HepG2 (cell line): ENCODE data around the gene APBA1. TPM values are rescaled to one million over a fixed set of nuclear protein-coding genes. Genes with fewer than 3 reads are reported as not detected.
A peak's percentile ranks its signal among the peaks of the same experiment; 100 is the strongest.

Experiments
- ATAC-seq: fragments of 200-7000 bp; cut with Tn5 transposase; 3 replicates; pipeline ENCODE4 v1.9.1; 2020; ENCODE audit warnings: mild to moderate bottlenecking, moderate library complexity
- BruUV-seq: library from RNA; stranded (reverse); fragments of 400-500 nt; replicated peaks from 2 replicates; lab custom pipeline; 2021; lab: Mats Ljungman, UMichigan
- CTCF ChIA-PET: fragments of 300-600 bp; formaldehyde crosslinking; extraction: SDS; loops from one replicate; lab custom pipeline; 2021; ENCODE audit warnings: low total read pairs, inconsistent platforms, low intra/inter-chr PET ratio; lab: Yijun Ruan, JAX
- POLR2A ChIA-PET: fragments of 350-600 bp; sonication (Branson Sonifier 250); formaldehyde crosslinking; loops from one replicate; lab custom pipeline; 2020; ENCODE audit warnings: antibody characterized with exemption, inconsistent platforms; lab: Yijun Ruan, JAX
- DNase-seq: peaks from one replicate; pipeline ENCODE4 v3.0.0-alpha.2; 2015; ENCODE audit warnings: low spot score
- FAIRE-seq: peaks from 3 replicates; lab custom pipeline; 2011; peaks lifted over from hg19 to GRCh38; lab: Jason Lieb, UNC
- H2AFZ ChIP-seq: one replicate; pipeline ENCODE4 v1.6.1; 2011; ENCODE audit warnings: low read length, inconsistent platforms
- H3K27ac ChIP-seq: fragments of 300-600 bp; 3 replicates; pipeline ENCODE4 v1.8.0; 2011; ENCODE audit warnings: mixed run types, mild to moderate bottlenecking, mixed read lengths, low read length, inconsistent platforms; ENCODE audit not compliant: insufficient read depth; ENCODE audit errors: extremely low read length
- H3K27me3 ChIP-seq, 2 experiments: fragments of 200-600 bp in 1 of 2; 2 replicates in 1 of 2; 3 replicates in 1 of 2; pipeline versions ENCODE4 v1.6.0 to v1.8.0; 2011; ENCODE audit warnings: low read length in 2 of 2, mild to moderate bottlenecking in 2 of 2, moderate library complexity in 2 of 2, inconsistent platforms in 1 of 2; ENCODE audit not compliant: insufficient read depth in 2 of 2, control insufficient read depth in 1 of 2
- H3K36me3 ChIP-seq, 2 experiments: fragments of 200-600 bp in 1 of 2; replicated peaks in 1 of 2; 2 replicates in 1 of 2; 3 replicates in 1 of 2; pipeline versions ENCODE4 v1.5.1 to v1.8.0; 2011; ENCODE audit warnings: low read length in 2 of 2, inconsistent platforms in 1 of 2; ENCODE audit not compliant: insufficient read depth in 2 of 2, control insufficient read depth in 1 of 2
- H3K4me1 ChIP-seq: 2 replicates; pipeline ENCODE4 v1.5.1; 2012; ENCODE audit warnings: low read length, inconsistent platforms; ENCODE audit not compliant: insufficient read depth
- H3K4me2 ChIP-seq: 2 replicates; pipeline ENCODE4 v1.6.0; 2011; ENCODE audit warnings: low read depth, low read length, inconsistent platforms
- H3K4me3 ChIP-seq, 3 experiments: fragments of 200-600 bp in 1 of 3; sonication (generic), shearing (Covaris generic) in 1 of 3; replicated peaks in 1 of 3; 2 replicates each; pipeline ENCODE4 v1.5.1; 2011 to 2016; ENCODE audit warnings: low read length in 3 of 3, inconsistent platforms in 2 of 3, low read depth in 2 of 3, mild to moderate bottlenecking in 2 of 3, control low read depth in 1 of 3, mixed read lengths in 1 of 3; ENCODE audit not compliant: insufficient read depth in 1 of 3
- H3K79me2 ChIP-seq: one replicate; pipeline ENCODE4 v1.6.1; 2011; ENCODE audit warnings: low read length, inconsistent platforms; ENCODE audit not compliant: insufficient read depth
- H3K9ac ChIP-seq: 2 replicates; pipeline ENCODE4 v1.6.0; 2011; ENCODE audit warnings: mild to moderate bottlenecking, low read depth, low read length, inconsistent platforms; ENCODE audit not compliant: insufficient read depth
- H3K9me3 ChIP-seq: 2 replicates; pipeline ENCODE4 v1.5.1; 2012; ENCODE audit warnings: mild to moderate bottlenecking, low read length
- H4K20me1 ChIP-seq: 2 replicates; pipeline ENCODE4 v1.6.0; 2011; ENCODE audit warnings: inconsistent platforms, mild to moderate bottlenecking, low read length, moderate library complexity; ENCODE audit not compliant: insufficient read depth
- GATAD2A ChIP-seq: IDR thresholded peaks from 2 replicates; pipeline ENCODE4 v1.6.1; 2016
- HHEX ChIP-seq: IDR thresholded peaks from 2 replicates; pipeline ENCODE4 v1.6.1; 2016; ENCODE audit warnings: control low read depth
- ONECUT2 ChIP-seq: sonication (generic); formaldehyde crosslinking; IDR thresholded peaks from 2 replicates; pipeline ENCODE4 v1.4.0; 2020; ENCODE audit warnings: missing genetic modification reagents
- RERE ChIP-seq: IDR thresholded peaks from 2 replicates; pipeline ENCODE4 v1.6.1; 2016; ENCODE audit warnings: low read depth, missing genetic modification reagents, missing compliant biosample characterization
- SCMH1 ChIP-seq: sonication (generic); formaldehyde crosslinking; IDR thresholded peaks from 2 replicates; pipeline ENCODE4 v1.9.0; 2021; ENCODE audit warnings: missing genetic modification reagents, mild to moderate bottlenecking, borderline replicate concordance
- SIX1 ChIP-seq: sonication (generic); formaldehyde crosslinking; IDR thresholded peaks from 2 replicates; pipeline ENCODE4 v1.4.0; 2020; ENCODE audit warnings: missing genetic modification reagents, borderline replicate concordance
- SOX13 ChIP-seq, 3 experiments: fragments of 450-650 bp in 1 of 3; sonication (generic) in 1 of 3; formaldehyde crosslinking in 1 of 3; IDR thresholded peaks in 2 of 3; conservative IDR thresholded peaks in 1 of 3; 2 replicates each; pipeline versions ENCODE4 v1.5.0 to v1.6.1; 2016 to 2020; ENCODE audit warnings: antibody characterized with exemption in 1 of 3, mild to moderate bottlenecking in 1 of 3, missing compliant biosample characterization in 1 of 3, missing genetic modification reagents in 1 of 3, moderate library complexity in 1 of 3
- THRA ChIP-seq: sonication (generic); formaldehyde crosslinking; IDR thresholded peaks from 2 replicates; pipeline ENCODE4 v1.4.0; 2020; ENCODE audit warnings: missing genetic modification reagents, borderline replicate concordance
- ZNF124 ChIP-seq: sonication (generic); formaldehyde crosslinking; IDR thresholded peaks from 2 replicates; pipeline ENCODE4 v1.4.0; 2020; ENCODE audit warnings: missing genetic modification reagents
- ZNF235 ChIP-seq: sonication (generic); formaldehyde crosslinking; IDR thresholded peaks from 2 replicates; pipeline ENCODE4 v1.8.1; 2023; ENCODE audit warnings: mild to moderate bottlenecking, missing genetic modification reagents, borderline replicate concordance
- ZNF609 ChIP-seq: sonication (generic); formaldehyde crosslinking; IDR thresholded peaks from 2 replicates; pipeline ENCODE4 v1.4.0; 2020; ENCODE audit warnings: mild to moderate bottlenecking, missing genetic modification reagents, borderline replicate concordance
- ZSCAN21 ChIP-seq: sonication (generic); formaldehyde crosslinking; IDR thresholded peaks from 2 replicates; pipeline ENCODE4 v1.8.0; 2022; ENCODE audit warnings: mild to moderate bottlenecking, missing genetic modification reagents, moderate library complexity, borderline replicate concordance
- WGBS: methylation state at CpG from one replicate; pipeline ENCODE4 v1.1.6; 2017; ENCODE audit warnings: low lambda C conversion rate; 5-methylcytosine and 5-hydroxymethylcytosine counted together
- in situ Hi-C: cut with HindIII; loops from 2 replicates; pipeline ENCODE4 v1.10.0; 2017; ENCODE audit warnings: low pct_unique_long_range_greater_than_20kb; ENCODE audit not compliant: extremely low pct_ligation_motif_present
- intact Hi-C: fragments of 100-400 bp; cut with micrococcal nuclease; formaldehyde crosslinking; loops from one replicate; pipeline ENCODE4 v1.10.0; 2022; ENCODE audit not compliant: unreplicated experiment
- polyA plus RNA-seq, 8 experiments: library from polyadenylated mRNA; depleted of rRNA in 3 of 8; stranded (reverse) in 7 of 8; unstranded in 1 of 8; fragments of >200 nt; fragmentation: Illumina TruSeq in 4 of 8; extraction: Trizol in 4 of 8; gene quantifications; 2 replicates each; pipeline versions ENCODE4 v1.2.1 to v1.2.3, GENCODE V29; 2011 to 2016; ENCODE audit warnings: low read depth in 4 of 8, missing spikeins in 1 of 8, mixed read lengths in 1 of 8; ENCODE audit not compliant: insufficient read depth in 1 of 8
- total RNA-seq, 5 experiments: library from RNA; depleted of rRNA; stranded (reverse); fragments of >200 nt; fragmentation: Illumina TruSeq; extraction: Trizol; gene quantifications; 2 replicates each; pipeline ENCODE4 v1.2.3, GENCODE V29; 2016; ENCODE audit warnings: low read depth in 1 of 5

Gene APBA1
- total and polyA plus RNA-seq, 2 of the 13 experiments (the other 11 are each of a cell fraction or from before 2014, with no cell fraction given), result 0.15 TPM; not detected in 1

GRCh38 chr9:69527454-69527853 lies 144.7 kb downstream of the APBA1 start:
- no peak for FAIRE-seq
- peak; percentile 69; the same call in 1 of the 2 replicates for TF ChIP-seq RERE (CRISPR knock-in tag)
- TF ChIP-seq SCMH1 (CRISPR knock-in tag), result no peak
- peak; percentile 58; the same call in 1 of the 2 replicates for TF ChIP-seq SIX1 (CRISPR knock-in tag)
- peak; percentile 40; the same call in 1 of the 2 replicates for TF ChIP-seq THRA (CRISPR knock-in tag)
- no peak for TF ChIP-seq SOX13 (IDR thresholded peaks at IDR 0.05)
- peak in 1 of 2 experiments; percentile 26; a peak in 1 of 4 replicates for TF ChIP-seq SOX13 (CRISPR knock-in tag; conservative IDR thresholded peaks at IDR 0.05 in 1 of 2, IDR thresholded peaks at IDR 0.05 in 1 of 2)
- peak; percentile 62; the same call in 1 of the 2 replicates for TF ChIP-seq ZNF609 (CRISPR knock-in tag)
- TF ChIP-seq ZSCAN21, result no peak
- TF ChIP-seq ONECUT2 (CRISPR knock-in tag), result peak; percentile 78
- no peak for TF ChIP-seq ZNF235 (CRISPR knock-in tag)
- peak; percentile 71 for TF ChIP-seq HHEX (CRISPR knock-in tag)
- peak; percentile 32; the same call in 1 of the 2 replicates for TF ChIP-seq GATAD2A (CRISPR knock-in tag)
- no peak for TF ChIP-seq ZNF124 (CRISPR knock-in tag)

More at GRCh38 chr9:69527454-69527853, 144.7 kb downstream of the APBA1 start:
- Histone ChIP-seq H3K4me1 (peaks cover 6% of the 10 kb centered on the region; the same call in 1 of the 2 replicates), H3K9me3 (no peaks in the 10 kb centered on the region), H3K36me3 (no peaks in the 10 kb centered on the region), H3K79me2 (no peaks in the 10 kb centered on the region), H4K20me1 (no peaks in the 10 kb centered on the region), H3K27me3 (0 out of 5 replicates have a peak, but pooled peaks cover 0 to 2% of the 10 kb centered on the region in 2 experiments), H3K27ac (no peak overlapping the region), H2AFZ (no peak overlapping the region), H3K4me3 (no peak overlapping the region), H3K9ac (no peak overlapping the region), H3K4me2 (no peak overlapping the region)
- in situ Hi-C loops (no loop called here), intact Hi-C loops (no loop called here)
- BruUV-seq, result no TSS peak
- ChIA-PET CTCF (no interaction called here), POLR2A (no interaction called here)
- WGBS, result 0% methylated on average over 1 of the region's 1 CpG
- ATAC-seq (peak; percentile 72), DNase-seq (peak; percentile 22)
